A673 (cell line): ENCODE results near the gene LRRC8B. TPM values are rescaled to one million over a fixed set of nuclear protein-coding genes. Genes with fewer than 3 reads are reported as not detected.

ENCODE experiments used
- BruUV-seq: library from RNA; stranded (reverse); fragments of 400-500 nt; replicated peaks from 2 replicates; lab custom pipeline; 2021; lab: Mats Ljungman, UMichigan
- CTCF ChIA-PET: fragments of 300-600 bp; sonication (Branson Sonifier 250); formaldehyde crosslinking; loops from one replicate; lab custom pipeline; 2022; ENCODE audit warnings: antibody characterized with exemption; lab: Charles Lee
- POLR2A ChIA-PET: fragments of 300-600 bp; sonication (Branson Sonifier 250); formaldehyde crosslinking; loops from one replicate; lab custom pipeline; 2022; ENCODE audit warnings: antibody characterized with exemption; ENCODE audit not compliant: low non-redundant PET; lab: Charles Lee
- DNase-seq: peaks from one replicate; pipeline ENCODE4 v3.0.0-alpha.2; 2015; ENCODE audit warnings: low spot score
- H3K27ac ChIP-seq: fragments of 200-600 bp; sonication (generic); 2 replicates; pipeline ENCODE4 v1.5.1; 2016; ENCODE audit warnings: mixed run types, low read depth, mild to moderate bottlenecking, mixed read lengths, antibody characterized with exemption, low read length; ENCODE audit not compliant: poor library complexity, severe bottlenecking
- H3K27me3 ChIP-seq: fragments of 200-600 bp; sonication (generic); replicated peaks from 2 replicates; pipeline ENCODE4 v1.6.1; 2017; ENCODE audit warnings: mixed run types, low read depth, mild to moderate bottlenecking, mixed read lengths, antibody characterized with exemption, low read length; ENCODE audit not compliant: insufficient read depth, poor library complexity
- H3K36me3 ChIP-seq: fragments of 200-600 bp; sonication (generic); 2 replicates; pipeline ENCODE4 v1.6.1; 2016; ENCODE audit warnings: mixed run types, mild to moderate bottlenecking, mixed read lengths, antibody characterized with exemption, low read length; ENCODE audit not compliant: insufficient read depth, poor library complexity, severe bottlenecking
- H3K4me1 ChIP-seq: fragments of 200-600 bp; sonication (generic); 2 replicates; pipeline ENCODE4 v1.6.1; 2017; ENCODE audit warnings: mixed run types, mild to moderate bottlenecking, mixed read lengths, antibody characterized with exemption, low read length; ENCODE audit not compliant: insufficient read depth, poor library complexity, severe bottlenecking
- H3K4me3 ChIP-seq: fragments of 200-600 bp; sonication (generic); 2 replicates; pipeline ENCODE4 v1.5.1; 2016; ENCODE audit warnings: low read depth, mixed run types, mild to moderate bottlenecking, mixed read lengths, low read length; ENCODE audit not compliant: poor library complexity, severe bottlenecking
- H3K9me3 ChIP-seq: fragments of 200-600 bp; sonication (generic); 2 replicates; pipeline ENCODE4 v1.6.1; 2016; ENCODE audit warnings: mixed run types, low read depth, mild to moderate bottlenecking, mixed read lengths, antibody characterized with exemption, low read length; ENCODE audit not compliant: poor library complexity, severe bottlenecking
- EZH2 ChIP-seq: fragments of 200-600 bp; sonication (generic); IDR thresholded peaks from 2 replicates; pipeline ENCODE4 v1.6.1; 2017; ENCODE audit warnings: borderline replicate concordance, low read depth, mild to moderate bottlenecking, mixed read lengths, antibody characterized with exemption, low read length; ENCODE audit not compliant: poor library complexity, severe bottlenecking
- intact Hi-C: fragments of 100-400 bp; cut with micrococcal nuclease; formaldehyde crosslinking; loops from one replicate; pipeline ENCODE4 v1.10.0; 2022; ENCODE audit not compliant: unreplicated experiment
- total RNA-seq: library from RNA; stranded (reverse); gene quantifications from 2 replicates; pipeline ENCODE4 v1.2.3, GENCODE V29; 2021
- TF ChIP-seq, protein P1 (sequence below): fragments of 300-800, 200-600 bp; sonication (generic); conservative IDR thresholded peaks from 2 replicates; pipeline ENCODE4 v1.5.1; 2017; ENCODE audit warnings: low read depth, mild to moderate bottlenecking, antibody characterized with exemption, low read length, moderate library complexity, mixed read lengths

The LRRC8B gene
- total RNA-seq, 1 experiment from 2014 or later = 18.9 TPM

DNA sequence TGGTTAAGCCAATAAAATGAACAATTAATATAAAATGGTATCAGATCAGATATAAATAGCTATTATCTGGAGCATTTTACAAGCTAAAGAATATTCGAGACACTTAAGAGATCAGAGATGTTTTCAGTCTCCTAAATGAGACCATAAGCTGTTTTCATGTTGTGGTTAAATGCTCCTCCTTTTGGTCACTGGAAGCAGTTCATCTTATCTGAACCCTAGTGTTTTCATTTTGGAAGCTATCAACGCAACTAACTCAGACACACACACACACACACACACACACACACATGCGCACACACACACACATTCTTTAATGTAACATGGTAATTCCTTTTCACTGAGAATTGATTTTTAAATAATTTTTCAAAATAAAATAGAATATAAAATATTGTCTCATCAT is 98.3 kb downstream of the LRRC8B start:
- TF ChIP-seq, protein P1, sequence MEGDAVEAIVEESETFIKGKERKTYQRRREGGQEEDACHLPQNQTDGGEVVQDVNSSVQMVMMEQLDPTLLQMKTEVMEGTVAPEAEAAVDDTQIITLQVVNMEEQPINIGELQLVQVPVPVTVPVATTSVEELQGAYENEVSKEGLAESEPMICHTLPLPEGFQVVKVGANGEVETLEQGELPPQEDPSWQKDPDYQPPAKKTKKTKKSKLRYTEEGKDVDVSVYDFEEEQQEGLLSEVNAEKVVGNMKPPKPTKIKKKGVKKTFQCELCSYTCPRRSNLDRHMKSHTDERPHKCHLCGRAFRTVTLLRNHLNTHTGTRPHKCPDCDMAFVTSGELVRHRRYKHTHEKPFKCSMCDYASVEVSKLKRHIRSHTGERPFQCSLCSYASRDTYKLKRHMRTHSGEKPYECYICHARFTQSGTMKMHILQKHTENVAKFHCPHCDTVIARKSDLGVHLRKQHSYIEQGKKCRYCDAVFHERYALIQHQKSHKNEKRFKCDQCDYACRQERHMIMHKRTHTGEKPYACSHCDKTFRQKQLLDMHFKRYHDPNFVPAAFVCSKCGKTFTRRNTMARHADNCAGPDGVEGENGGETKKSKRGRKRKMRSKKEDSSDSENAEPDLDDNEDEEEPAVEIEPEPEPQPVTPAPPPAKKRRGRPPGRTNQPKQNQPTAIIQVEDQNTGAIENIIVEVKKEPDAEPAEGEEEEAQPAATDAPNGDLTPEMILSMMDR = no peak
- no peak for TF ChIP-seq EZH2
- H3K27me3 ChIP-seq = no peaks in the 10 kb centered on the region
- ChIA-PET CTCF (interaction anchor here (0.5 to 1.2 kb wide), 3 partner anchors 140 to 379 kb away, joined by 3 to 11 read pairs (median 6); no protein-coding TSS in a partner anchor), POLR2A (no interaction called here)
- intact Hi-C loops = no loop called here
- no peaks in the 10 kb centered on the region for H3K4me1 ChIP-seq
- no peaks in the 10 kb centered on the region for H3K9me3 ChIP-seq
- H3K36me3 ChIP-seq = no peaks in the 10 kb centered on the region
- no TSS peak for BruUV-seq
- H3K4me3 ChIP-seq = no peak overlapping the region
- no peak for DNase-seq
- H3K27ac ChIP-seq = no peak overlapping the region

DNA sequence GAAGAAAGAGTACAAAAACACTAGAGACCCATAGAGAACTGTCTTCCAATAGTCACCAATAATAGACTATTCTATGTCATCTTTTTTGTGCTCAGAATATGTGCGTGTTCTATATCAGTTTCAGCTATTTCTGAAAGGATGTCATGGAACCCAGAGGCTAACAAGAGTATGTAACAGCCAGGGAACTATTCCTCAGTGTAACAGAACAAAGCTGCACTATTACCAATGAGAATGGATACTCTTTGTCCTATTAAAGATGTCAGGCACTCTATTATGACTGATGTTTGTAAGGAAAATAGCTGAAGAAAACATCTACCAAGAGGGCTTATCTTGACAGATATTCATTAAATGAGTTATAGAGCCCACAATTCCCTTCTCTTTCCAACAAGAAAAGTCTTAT is 99.7 kb downstream of the LRRC8B start:
- Histone ChIP-seq H3K9me3 (no peaks in the 10 kb centered on the region), H3K27ac (no peak overlapping the region), H3K4me1 (no peaks in the 10 kb centered on the region), H3K36me3 (no peaks in the 10 kb centered on the region), H3K4me3 (no peak overlapping the region), H3K27me3 (no peaks in the 10 kb centered on the region)
- no peak for DNase-seq
- no TSS peak for BruUV-seq
- POLR2A ChIA-PET = no interaction called here
- TF ChIP-seq, protein P1 = no peak
- no peak for TF ChIP-seq EZH2
- CTCF ChIA-PET = interaction anchor here (0.9 kb wide), 1 partner anchor 139 kb away, joined by 4 read pairs; no protein-coding TSS in a partner anchor
- intact Hi-C loops = no loop called here

DNA sequence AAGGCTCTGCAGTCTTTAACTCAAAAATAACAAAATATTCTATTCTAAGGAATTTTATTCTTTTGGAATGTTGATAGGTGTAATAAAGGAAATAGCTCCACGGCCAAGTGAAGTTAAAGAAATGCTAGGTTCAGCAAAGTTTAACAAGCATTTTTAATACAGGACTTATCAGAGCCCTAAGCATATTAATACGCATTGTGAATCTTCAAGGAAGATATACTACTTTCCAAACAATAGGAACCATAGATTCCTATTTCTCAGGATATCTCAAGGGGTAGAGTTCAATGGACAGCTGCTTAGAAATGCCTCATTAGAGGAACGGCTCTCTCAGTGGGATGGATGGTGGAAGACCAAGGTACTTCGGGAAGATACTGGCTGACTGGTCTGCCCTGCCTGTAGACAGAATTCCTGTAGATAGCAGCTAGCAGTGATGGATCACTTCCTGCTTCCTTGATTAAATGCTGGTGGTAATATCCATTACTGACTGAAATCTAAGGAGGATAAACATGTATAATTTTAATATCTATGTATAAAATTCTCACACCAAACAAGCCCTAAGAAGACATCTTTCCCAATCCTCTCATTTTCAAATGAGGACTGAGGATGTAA is 100.2 kb downstream of the LRRC8B start:
- TF ChIP-seq EZH2 = no peak
- no peak overlapping the region for H3K4me3 ChIP-seq
- H3K27ac ChIP-seq = no peak overlapping the region
- BruUV-seq = no TSS peak
- H3K4me1 ChIP-seq = no peaks in the 10 kb centered on the region
- no peaks in the 10 kb centered on the region for H3K36me3 ChIP-seq
- intact Hi-C loops = no loop called here
- POLR2A ChIA-PET = no interaction called here
- H3K27me3 ChIP-seq = no peaks in the 10 kb centered on the region
- no peaks in the 10 kb centered on the region for H3K9me3 ChIP-seq
- CTCF ChIA-PET = interaction anchor here (0.9 kb wide), 1 partner anchor 138 kb away, joined by 4 read pairs; no protein-coding TSS in a partner anchor
- DNase-seq = no peak

DNA sequence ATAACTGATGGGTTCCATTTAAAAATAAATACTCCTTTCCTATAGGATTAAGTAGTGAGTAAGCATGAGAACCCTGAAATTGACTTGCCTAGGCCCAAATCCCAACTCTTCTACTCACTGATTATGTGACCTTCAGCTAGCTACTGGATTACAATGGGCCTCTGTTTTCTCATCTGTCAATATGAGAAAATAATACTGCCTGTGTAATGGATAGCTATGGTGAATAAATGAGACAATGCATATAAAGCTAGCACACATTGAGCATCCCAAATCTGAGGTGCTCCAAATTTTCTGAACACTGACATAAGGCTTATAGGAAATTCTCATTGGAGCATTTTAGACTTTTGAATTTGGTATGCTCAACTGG is 103.0 kb downstream of the LRRC8B start:
- CTCF ChIA-PET = interaction anchor here (0.5 to 0.6 kb wide), 2 partner anchors 628 to 1061 kb away, joined by 3 to 13 read pairs; no protein-coding TSS in a partner anchor
- Histone ChIP-seq H3K36me3 (no peaks in the 10 kb centered on the region), H3K9me3 (no peaks in the 10 kb centered on the region), H3K27me3 (no peaks in the 10 kb centered on the region), H3K27ac (no peak overlapping the region), H3K4me3 (no peak overlapping the region), H3K4me1 (no peaks in the 10 kb centered on the region)
- no TSS peak for BruUV-seq
- intact Hi-C loops = no loop called here
- DNase-seq = no peak
- POLR2A ChIA-PET = no interaction called here
- no peak for TF ChIP-seq EZH2
- TF ChIP-seq, protein P1 = no peak
